ENCODE data around the gene ISCA2. TPM values are rescaled to one million over a fixed set of nuclear protein-coding genes. Genes with fewer than 3 reads are reported as not detected.

The ISCA2 gene
- total RNA-seq, 2 experiments from 2014 or later: 38.4 to 50.0 TPM

- H3K9me2 ChIP-seq (ENCODE audit: insufficient read depth, low read length): no peaks in the 10 kb centered on the region
- no peak overlapping the region for H3K4me2 ChIP-seq (ENCODE audit: low read length)
- DNase-seq (ENCODE audit: low spot score): no peak
- H3K4me1 ChIP-seq (ENCODE audit: insufficient read depth, low read length, poor library complexity, severe bottlenecking): no peaks in the 10 kb centered on the region
- BruUV-seq (replicated peaks): no TSS peak
- ChIA-PET CTCF (ENCODE audit: unreplicated experiment) (no interaction called here), POLR2A (no interaction called here)
- intact Hi-C loops (cut with micrococcal nuclease; ENCODE audit: unreplicated experiment): no loop called here
- no peak overlapping the region for H3K27ac ChIP-seq (ENCODE audit: low read depth, low read length, poor library complexity, severe bottlenecking)
- H4K20me1 ChIP-seq (ENCODE audit: insufficient read depth, low read length): no peaks in the 10 kb centered on the region
- H3K36me3 ChIP-seq (ENCODE audit: insufficient read depth, low read length): no peaks in the 10 kb centered on the region
- H2AFZ ChIP-seq (ENCODE audit: low read length): no peak overlapping the region
- H3K9me3 ChIP-seq (ENCODE audit: low read length): no peaks in the 10 kb centered on the region
- no peaks in the 10 kb centered on the region for H3K79me2 ChIP-seq (ENCODE audit: insufficient read depth, low read depth, low read length)
- no peak for TF ChIP-seq CTCF (conservative IDR thresholded peaks at IDR 0.05; ENCODE audit: low read length)
- no peak for TF ChIP-seq EZH2phosphoT487 (IDR thresholded peaks at IDR 0.05; ENCODE audit: borderline replicate concordance, low read depth, low read length)
- no peak overlapping the region for H3K4me3 ChIP-seq (ENCODE audit: low read depth, low read length, poor library complexity, severe bottlenecking)
Measured at GRCh38 chr14:74546416-74546815, 52.9 kb downstream of the ISCA2 start.

Other genes with a start within 250 kb of the ISCA2 start
- gene ABCD4, start 190.8 kb upstream of the ISCA2 start, total RNA-seq (2014; rRNA removed; shearing (Covaris generic)): 39.3 and 46.6 TPM in 2 replicates
- 74.7 and 80.5 TPM in 2 replicates for gene ABCD4, start 190.8 kb upstream of the ISCA2 start, total RNA-seq (2022)
- gene VRTN, start 145.3 kb upstream of the ISCA2 start, total RNA-seq (2014; rRNA removed; shearing (Covaris generic)): not detected in 2 replicates
- not detected in 2 replicates for gene VRTN, start 145.3 kb upstream of the ISCA2 start, total RNA-seq (2022)
- gene SYNDIG1L, start 67.6 kb upstream of the ISCA2 start, total RNA-seq (2014; rRNA removed; shearing (Covaris generic)): 0.18 TPM in 1 of 2 replicates, not detected in the other
- gene SYNDIG1L, start 67.6 kb upstream of the ISCA2 start, total RNA-seq (2022): not detected in 2 replicates
- 52.4 and 80.8 TPM in 2 replicates for gene NPC2, start 460 bp upstream of the ISCA2 start, total RNA-seq (2014; rRNA removed; shearing (Covaris generic))
- gene NPC2, start 460 bp upstream of the ISCA2 start, total RNA-seq (2022): 37.8 and 42.1 TPM in 2 replicates
- gene LTBP2, start 118.5 kb downstream of the ISCA2 start, total RNA-seq (2014; rRNA removed; shearing (Covaris generic)): 0.21 and 0.25 TPM in 2 replicates
- gene LTBP2, start 118.5 kb downstream of the ISCA2 start, total RNA-seq (2022): 0.15 and 0.35 TPM in 2 replicates
- 27.4 and 30.5 TPM in 2 replicates for gene AREL1, start 219.3 kb downstream of the ISCA2 start, total RNA-seq (2014; rRNA removed; shearing (Covaris generic))
- 37.8 and 41.5 TPM in 2 replicates for gene AREL1, start 219.3 kb downstream of the ISCA2 start, total RNA-seq (2022)
- gene FCF1, start 219.4 kb downstream of the ISCA2 start, total RNA-seq (2014; rRNA removed; shearing (Covaris generic)): 16.1 and 23.2 TPM in 2 replicates
- 62.1 and 62.3 TPM in 2 replicates for gene FCF1, start 219.4 kb downstream of the ISCA2 start, total RNA-seq (2022)

Data from OCI-LY7 (cell line).